Measurements from ENCODE around the gene KIRREL2. TPM values are rescaled to one million over a fixed set of nuclear protein-coding genes. Genes with fewer than 3 reads are reported as not detected.

KIRREL2 gene
- total RNA-seq, 4 donors from 2014 or later = not detected

DNA sequence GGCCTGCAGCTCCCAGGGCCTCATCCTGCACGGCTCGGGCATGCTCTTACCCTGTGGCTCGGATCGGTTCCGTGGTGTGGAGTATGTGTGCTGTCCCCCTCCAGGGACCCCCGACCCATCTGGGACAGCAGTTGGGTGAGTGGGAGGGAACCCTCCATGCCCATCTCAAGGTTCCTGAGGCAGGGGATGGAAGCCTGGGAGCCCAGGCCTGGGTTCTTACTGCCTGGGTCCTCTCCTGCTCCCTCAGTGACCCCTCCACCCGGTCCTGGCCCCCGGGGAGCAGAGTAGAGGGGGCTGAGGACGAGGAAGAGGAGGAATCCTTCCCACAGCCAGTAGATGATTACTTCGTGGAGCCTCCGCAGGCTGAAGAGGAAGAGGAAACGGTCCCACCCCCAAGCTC, 14.9 kb downstream of the KIRREL2 start:
- TF ChIP-seq CTCF (IDR thresholded peaks at IDR 0.05) = no peak
- no peak for TF ChIP-seq EP300 (IDR thresholded peaks at IDR 0.05)
- no peak for TF ChIP-seq POLR2AphosphoS5 (IDR thresholded peaks at IDR 0.05)
- no peak for TF ChIP-seq POLR2A (IDR thresholded peaks at IDR 0.05)
- peaks cover 36% of the 10 kb centered on the region for H3K27me3 ChIP-seq
- no peak for DNase-seq (ENCODE audit: low spot score in 2 of 2)
- H3K4me1 ChIP-seq = peaks cover 21% of the 10 kb centered on the region
- no peaks in the 10 kb centered on the region for H3K36me3 ChIP-seq
- no peaks in the 10 kb centered on the region for H3K9me3 ChIP-seq
- no peak overlapping the region for H3K27ac ChIP-seq
- WGBS = 82% methylated on average over 11 of the region's 12 CpGs
- H3K4me3 ChIP-seq = no peak overlapping the region

DNA sequence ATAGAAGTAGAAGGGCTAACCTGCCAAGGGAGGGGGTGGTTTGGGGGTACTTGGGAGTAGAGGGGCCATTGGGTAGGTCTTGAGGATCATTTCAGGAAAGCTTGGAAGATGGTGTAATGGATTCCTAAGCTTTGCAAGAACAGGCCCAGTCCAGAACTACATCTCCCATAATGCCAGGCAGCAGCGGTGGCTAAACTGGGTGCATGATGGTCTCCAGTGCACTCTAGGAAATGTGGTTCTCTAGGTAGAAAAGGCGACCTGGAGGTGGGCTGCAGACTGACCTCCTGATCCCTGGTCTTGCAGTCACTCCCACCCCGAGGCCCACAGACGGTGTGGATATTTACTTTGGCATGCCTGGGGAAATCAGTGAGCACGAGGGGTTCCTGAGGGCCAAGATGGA, 15.5 kb downstream of the KIRREL2 start:
- no peak for DNase-seq (ENCODE audit: low spot score in 2 of 2)
- H3K4me3 ChIP-seq = no peak overlapping the region
- H3K27ac ChIP-seq = no peak overlapping the region
- 91% methylated on average over 5 of the region's 5 CpGs for WGBS
- no peaks in the 10 kb centered on the region for H3K36me3 ChIP-seq
- H3K27me3 ChIP-seq = peaks cover 32% of the 10 kb centered on the region
- peaks cover 21% of the 10 kb centered on the region for H3K4me1 ChIP-seq
- TF ChIP-seq EP300 (IDR thresholded peaks at IDR 0.05) = no peak
- H3K9me3 ChIP-seq = no peaks in the 10 kb centered on the region

- no peak for DNase-seq (ENCODE audit: low spot score in 2 of 2)
- no peak for TF ChIP-seq CTCF (IDR thresholded peaks at IDR 0.05)
- TF ChIP-seq EP300 (IDR thresholded peaks at IDR 0.05) = no peak
- no peak for TF ChIP-seq POLR2A (IDR thresholded peaks at IDR 0.05)
- TF ChIP-seq POLR2AphosphoS5 (IDR thresholded peaks at IDR 0.05) = no peak
- Histone ChIP-seq H3K36me3 (no peaks in the 10 kb centered on the region), H3K4me1 (peaks cover 7% of the 10 kb centered on the region), H3K4me3 (no peak overlapping the region), H3K27me3 (peaks cover 31% of the 10 kb centered on the region), H3K27ac (no peak overlapping the region), H3K9me3 (no peaks in the 10 kb centered on the region)
- 93% methylated on average over 30 of the region's 32 CpGs for WGBS
Measured at GRCh38 chr19:35874392-35874930, 17.8 kb downstream of the KIRREL2 start.

DNA sequence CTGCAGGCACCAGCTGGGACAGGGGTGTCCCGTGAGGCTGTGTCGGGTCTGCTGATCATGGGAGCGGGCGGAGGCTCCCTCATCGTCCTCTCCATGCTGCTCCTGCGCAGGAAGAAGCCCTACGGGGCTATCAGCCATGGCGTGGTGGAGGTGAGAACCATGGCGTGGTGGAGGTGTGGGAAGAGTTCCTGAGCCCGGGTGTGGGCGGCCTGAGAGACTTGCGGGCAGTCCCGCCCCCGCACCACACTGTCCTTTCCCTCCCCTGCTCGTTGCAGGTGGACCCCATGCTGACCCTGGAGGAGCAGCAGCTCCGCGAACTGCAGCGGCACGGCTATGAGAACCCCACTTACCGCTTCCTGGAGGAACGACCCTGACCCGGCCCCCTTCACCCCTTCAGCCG, 22.4 kb downstream of the KIRREL2 start:
- 53% methylated on average over 23 of the region's 23 CpGs for WGBS
- no peak for TF ChIP-seq EP300 (IDR thresholded peaks at IDR 0.05)
- TF ChIP-seq POLR2A (IDR thresholded peaks at IDR 0.05) = no peak
- TF ChIP-seq CTCF (IDR thresholded peaks at IDR 0.05) = no peak
- no peak for TF ChIP-seq POLR2AphosphoS5 (IDR thresholded peaks at IDR 0.05)
- Histone ChIP-seq H3K4me3 (no peak overlapping the region), H3K4me1 (no peaks in the 10 kb centered on the region), H3K9me3 (no peaks in the 10 kb centered on the region), H3K27ac (no peak overlapping the region), H3K27me3 (peaks cover 6% of the 10 kb centered on the region), H3K36me3 (no peaks in the 10 kb centered on the region)
- no peak for DNase-seq (ENCODE audit: low spot score in 2 of 2)

- whole genome bisulfite sequencing = 2% methylated on average over 28 of the region's 28 CpGs
- H3K27me3 ChIP-seq = peaks cover 6% of the 10 kb centered on the region
- no peak overlapping the region for H3K27ac ChIP-seq
- H3K36me3 ChIP-seq = no peaks in the 10 kb centered on the region
- H3K4me3 ChIP-seq = no peak overlapping the region
- TF ChIP-seq EP300 (IDR thresholded peaks at IDR 0.05) (no peak), CTCF (IDR thresholded peaks at IDR 0.05) (no peak), POLR2AphosphoS5 (IDR thresholded peaks at IDR 0.05) (no peak), POLR2A (IDR thresholded peaks at IDR 0.05) (no peak)
- peak; percentile 88 to 93 for DNase-seq (ENCODE audit: low spot score in 2 of 2)
- H3K9me3 ChIP-seq = no peaks in the 10 kb centered on the region
- no peaks in the 10 kb centered on the region for H3K4me1 ChIP-seq
Measured at GRCh38 chr19:35879770-35880317, 23.1 kb downstream of the KIRREL2 start.

Measured in suprapubic skin (tissue), 4 donors.